Medulla oblongata (tissue), 1 donor: ENCODE measurements around the gene CCDC144A.
A peak's percentile ranks its signal among the peaks of the same experiment; 100 is the strongest.
"Not testable (repeated sequence)": the region's sequence is repeated elsewhere in the genome, so short reads cannot be mapped to it uniquely, and the experiment has no call there.

ENCODE experiments used
- DNase-seq: peaks from one replicate; pipeline ENCODE4 v3.0.0-alpha.2; 2015; ENCODE audit errors: extremely low spot score

The CCDC144A gene

GRCh38 chr17:16689731-16690281 lies at the start of gene CCDC144A:
Gene CCDC144A, plus strand, starts transcription at chr17:16690241. Its CDS starts 160 bp downstream, at chr17:16690401.
- DNase-seq, result peak; percentile 25

GRCh38 chr17:16649585-16649984 lies 40.5 kb upstream of the CCDC144A start:
- no peak for DNase-seq

- DNase-seq, result no peak
Measured at GRCh38 chr17:16652252-16652651, 37.8 kb upstream of the CCDC144A start.

- peak; percentile 39 for DNase-seq
Measured at GRCh38 chr17:16652847-16653366, 37.1 kb upstream of the CCDC144A start.

GRCh38 chr17:16653367-16654041 lies 36.5 kb upstream of the CCDC144A start, which contains the start of gene ZNF624:
Gene ZNF624, minus strand, starts transcription at chr17:16653850.
- DNase-seq, result peak; percentile 93

- no peak for DNase-seq
Measured at GRCh38 chr17:16661217-16661616, 28.8 kb upstream of the CCDC144A start.

- DNase-seq, result no peak
Measured at GRCh38 chr17:16662936-16663335, 27.1 kb upstream of the CCDC144A start.

GRCh38 chr17:16666553-16666906 lies 23.5 kb upstream of the CCDC144A start:
- DNase-seq, result not testable (repeated sequence)

- peak; percentile 60 for DNase-seq
Measured at GRCh38 chr17:16666907-16667636, 23.0 kb upstream of the CCDC144A start.

GRCh38 chr17:16676676-16677268 lies 13.3 kb upstream of the CCDC144A start:
- no peak for DNase-seq

- DNase-seq, result peak; percentile 9
Measured at GRCh38 chr17:16683290-16684138, 6.5 kb upstream of the CCDC144A start.

GRCh38 chr17:16686019-16686418 lies 4.0 kb upstream of the CCDC144A start:
- not testable (repeated sequence) for DNase-seq

- DNase-seq, result not testable (repeated sequence)
Measured at GRCh38 chr17:16687151-16687550, 2.9 kb upstream of the CCDC144A start.

- not testable (repeated sequence) for DNase-seq
Measured at GRCh38 chr17:16690447-16690846, 406 bp downstream of the CCDC144A start.

GRCh38 chr17:16697603-16698002 lies 7.6 kb downstream of the CCDC144A start:
- DNase-seq, result not testable (repeated sequence)

GRCh38 chr17:16745492-16746203 lies 55.6 kb downstream of the CCDC144A start:
- not testable (repeated sequence) for DNase-seq

- not testable (repeated sequence) for DNase-seq
Measured at GRCh38 chr17:16746571-16746970, 56.5 kb downstream of the CCDC144A start.

- DNase-seq, result not testable (repeated sequence)
Measured at GRCh38 chr17:16750515-16750914, 60.5 kb downstream of the CCDC144A start.

GRCh38 chr17:16751224-16751923 lies 61.3 kb downstream of the CCDC144A start:
- DNase-seq, result peak; percentile 41

GRCh38 chr17:16751924-16752287 lies 61.9 kb downstream of the CCDC144A start:
- not testable (repeated sequence) for DNase-seq
